Upper lobe of left lung (tissue), 4 donors: ENCODE measurements around the gene POLR2M.

Experiments
- EP300 ChIP-seq, 4 donors: sonication (generic); formaldehyde crosslinking; IDR thresholded peaks; one replicate each; pipeline ENCODE4 v1.5.1; 2017; ENCODE audit warnings: antibody characterized with exemption in 4 of 4, control low read depth in 2 of 4
- POLR2AphosphoS5 ChIP-seq, 2 donors: sonication (generic); formaldehyde crosslinking; IDR thresholded peaks; one replicate each; pipeline ENCODE4 v1.5.1; 2017; ENCODE audit warnings: antibody characterized with exemption in 2 of 2
- TF ChIP-seq, protein P1 (sequence below), 6 experiments: fragments of 450-650 bp in 4 of 6; fragments of 200-600 bp in 2 of 6; sonication (generic) in 2 of 6; IDR thresholded peaks; one replicate each; pipeline ENCODE4 v1.5.1; 2016 to 2019; ENCODE audit warnings: antibody characterized with exemption in 6 of 6

DNA sequence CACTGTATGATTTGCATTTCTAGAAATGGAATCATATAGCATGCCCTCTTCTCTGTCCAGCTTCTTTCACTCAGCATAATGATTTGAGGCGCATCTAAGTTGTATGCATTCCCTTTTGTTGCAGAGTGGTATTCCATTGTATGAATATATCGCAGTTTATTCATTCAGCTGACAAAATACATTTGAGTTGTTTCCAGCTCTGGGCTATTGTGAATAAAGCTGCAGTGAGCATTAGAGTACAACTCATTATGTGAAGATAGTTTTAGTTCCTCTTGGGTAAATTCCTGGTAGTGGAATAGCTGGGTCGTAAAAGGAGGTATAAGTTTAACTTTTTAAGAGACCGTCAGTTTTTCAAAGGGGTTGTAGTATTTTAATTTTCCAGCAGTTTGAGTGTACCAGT is 38.5 kb upstream of the POLR2M start:
- TF ChIP-seq POLR2AphosphoS5 (IDR thresholded peaks at IDR 0.05) (no peak), EP300 (IDR thresholded peaks at IDR 0.05) (no peak)
- TF ChIP-seq, protein P1, sequence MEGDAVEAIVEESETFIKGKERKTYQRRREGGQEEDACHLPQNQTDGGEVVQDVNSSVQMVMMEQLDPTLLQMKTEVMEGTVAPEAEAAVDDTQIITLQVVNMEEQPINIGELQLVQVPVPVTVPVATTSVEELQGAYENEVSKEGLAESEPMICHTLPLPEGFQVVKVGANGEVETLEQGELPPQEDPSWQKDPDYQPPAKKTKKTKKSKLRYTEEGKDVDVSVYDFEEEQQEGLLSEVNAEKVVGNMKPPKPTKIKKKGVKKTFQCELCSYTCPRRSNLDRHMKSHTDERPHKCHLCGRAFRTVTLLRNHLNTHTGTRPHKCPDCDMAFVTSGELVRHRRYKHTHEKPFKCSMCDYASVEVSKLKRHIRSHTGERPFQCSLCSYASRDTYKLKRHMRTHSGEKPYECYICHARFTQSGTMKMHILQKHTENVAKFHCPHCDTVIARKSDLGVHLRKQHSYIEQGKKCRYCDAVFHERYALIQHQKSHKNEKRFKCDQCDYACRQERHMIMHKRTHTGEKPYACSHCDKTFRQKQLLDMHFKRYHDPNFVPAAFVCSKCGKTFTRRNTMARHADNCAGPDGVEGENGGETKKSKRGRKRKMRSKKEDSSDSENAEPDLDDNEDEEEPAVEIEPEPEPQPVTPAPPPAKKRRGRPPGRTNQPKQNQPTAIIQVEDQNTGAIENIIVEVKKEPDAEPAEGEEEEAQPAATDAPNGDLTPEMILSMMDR (IDR thresholded peaks at IDR 0.05): no peak
